Neural cell (in vitro differentiated cells): Measurements from ENCODE around the gene IGF1. TPM values are rescaled to one million over a fixed set of nuclear protein-coding genes. Genes with fewer than 3 reads are reported as not detected.

Experiments used
- H2AFZ ChIP-seq: fragments of 200-600, 300-800 bp; sonication (generic), shearing (Covaris generic); 2 replicates; pipeline ENCODE4 v1.6.0; 2014; ENCODE audit warnings: low read depth, mild to moderate bottlenecking, antibody characterized with exemption, low read length, moderate library complexity
- H3F3A ChIP-seq: fragments of 200-600 bp; shearing (Covaris generic); 2 replicates; pipeline ENCODE4 v1.6.1; 2016; ENCODE audit warnings: mild to moderate bottlenecking, moderate library complexity, mixed read lengths, antibody characterized with exemption, low read length; ENCODE audit not compliant: insufficient read depth, poor library complexity, severe bottlenecking
- H3K27ac ChIP-seq: fragments of 200-600, 300-800 bp; sonication (generic), shearing (Covaris generic); 2 replicates; pipeline ENCODE4 v1.5.1; 2014; ENCODE audit warnings: mild to moderate bottlenecking, low read length, moderate library complexity
- H3K27me3 ChIP-seq: fragments of 300-800, 200-600 bp; sonication (generic), shearing (Covaris generic); 2 replicates; pipeline ENCODE4 v1.6.0; 2014; ENCODE audit warnings: mild to moderate bottlenecking, low read depth, low read length, moderate library complexity; ENCODE audit not compliant: insufficient read depth
- H3K36me3 ChIP-seq: fragments of 300-800, 200-600 bp; sonication (generic), shearing (Covaris generic); 2 replicates; pipeline ENCODE4 v1.5.1; 2014; ENCODE audit warnings: mild to moderate bottlenecking, antibody characterized with exemption, low read length, moderate library complexity; ENCODE audit not compliant: insufficient read depth
- H3K4me2 ChIP-seq: fragments of 300-800, 200-600 bp; sonication (generic), shearing (Covaris generic); 2 replicates; pipeline ENCODE4 v1.6.0; 2014; ENCODE audit warnings: mild to moderate bottlenecking, low read length
- H3K4me3 ChIP-seq: fragments of 300-800, 200-600 bp; sonication (generic), shearing (Covaris generic); 2 replicates; pipeline ENCODE4 v1.5.1; 2014; ENCODE audit warnings: mild to moderate bottlenecking, low read length, moderate library complexity
- H3K79me2 ChIP-seq: fragments of 200-600 bp; shearing (Covaris generic); replicated peaks from 2 replicates; pipeline ENCODE4 v1.6.0; 2014; ENCODE audit warnings: mild to moderate bottlenecking, low read length, moderate library complexity; ENCODE audit not compliant: insufficient read depth
- H3K9ac ChIP-seq: fragments of 300-800, 200-600 bp; sonication (generic), shearing (Covaris generic); 2 replicates; pipeline ENCODE4 v1.6.1; 2016; ENCODE audit warnings: mild to moderate bottlenecking, low read length, mixed read lengths
- H3K9me2 ChIP-seq: fragments of 200-600 bp; shearing (Covaris generic); 2 replicates; pipeline ENCODE4 v1.6.1; 2016; ENCODE audit warnings: mild to moderate bottlenecking, low read length, mixed read lengths; ENCODE audit not compliant: insufficient read depth
- H3K9me3 ChIP-seq: fragments of 200-600, 300-800 bp; sonication (generic), shearing (Covaris generic); 2 replicates; pipeline ENCODE4 v1.6.1; 2016; ENCODE audit warnings: mild to moderate bottlenecking, mixed run types, low read length, moderate library complexity, mixed read lengths
- H4K20me1 ChIP-seq: fragments of 200-600 bp; shearing (Covaris generic); 2 replicates; pipeline ENCODE4 v1.6.1; 2016; ENCODE audit warnings: mild to moderate bottlenecking, mixed run types; ENCODE audit not compliant: insufficient read depth
- CTCF ChIP-seq: fragments of 450-650 bp; IDR thresholded peaks from 2 replicates; pipeline ENCODE4 v1.5.1; 2014; ENCODE audit warnings: antibody characterized with exemption, mild to moderate bottlenecking, moderate library complexity; ENCODE audit not compliant: poor library complexity, severe bottlenecking
- EP300 ChIP-seq: fragments of 450-650 bp; conservative IDR thresholded peaks from 2 replicates; pipeline ENCODE4 v1.6.1; 2014; ENCODE audit warnings: antibody characterized with exemption, mild to moderate bottlenecking, moderate library complexity; ENCODE audit not compliant: poor library complexity, severe bottlenecking
- EZH2 ChIP-seq: fragments of 200-600, 300-800 bp; shearing (Covaris generic), sonication (generic); IDR thresholded peaks from 2 replicates; pipeline ENCODE4 v1.6.1; 2014; ENCODE audit warnings: antibody characterized with exemption, low read length, borderline replicate concordance, mild to moderate bottlenecking; ENCODE audit not compliant: insufficient read depth, poor library complexity, severe bottlenecking
- MXI1 ChIP-seq: fragments of 450-650 bp; conservative IDR thresholded peaks from 2 replicates; pipeline ENCODE4 v1.6.1; 2014; ENCODE audit warnings: antibody characterized with exemption, mild to moderate bottlenecking; ENCODE audit not compliant: poor library complexity, severe bottlenecking
- POLR2AphosphoS5 ChIP-seq: IDR thresholded peaks from 2 replicates; pipeline ENCODE4 v1.6.1; 2012
- RAD21 ChIP-seq: fragments of 450-650 bp; conservative IDR thresholded peaks from 2 replicates; pipeline ENCODE4 v1.6.1; 2014; ENCODE audit warnings: antibody characterized with exemption, mild to moderate bottlenecking, moderate library complexity
- SMC3 ChIP-seq: fragments of 450-650 bp; conservative IDR thresholded peaks from 2 replicates; pipeline ENCODE4 v1.6.1; 2014; ENCODE audit warnings: antibody characterized with exemption, mild to moderate bottlenecking, moderate library complexity; ENCODE audit not compliant: poor library complexity
- TAF1 ChIP-seq: IDR thresholded peaks from 2 replicates; pipeline ENCODE4 v1.6.1; 2012; ENCODE audit warnings: low read depth
- polyA plus RNA-seq: library from polyadenylated mRNA; depleted of rRNA; stranded (reverse); fragments of >200 nt; gene quantifications from 2 replicates; pipeline ENCODE4 v1.2.3, GENCODE V29; 2014
- TF ChIP-seq, protein P1 (sequence below): IDR thresholded peaks from 2 replicates; pipeline ENCODE4 v1.6.1; 2012; ENCODE audit warnings: borderline replicate concordance

The IGF1 gene
- polyA plus RNA-seq, 1 donor from 2014 or later: not detected

- H3K9ac ChIP-seq: no peak overlapping the region
- TF ChIP-seq EZH2 (no peak), RAD21 (no peak), EP300 (no peak), CTCF (no peak), TAF1 (no peak), SMC3 (no peak), MXI1 (no peak), POLR2AphosphoS5 (no peak)
- TF ChIP-seq, protein P1, sequence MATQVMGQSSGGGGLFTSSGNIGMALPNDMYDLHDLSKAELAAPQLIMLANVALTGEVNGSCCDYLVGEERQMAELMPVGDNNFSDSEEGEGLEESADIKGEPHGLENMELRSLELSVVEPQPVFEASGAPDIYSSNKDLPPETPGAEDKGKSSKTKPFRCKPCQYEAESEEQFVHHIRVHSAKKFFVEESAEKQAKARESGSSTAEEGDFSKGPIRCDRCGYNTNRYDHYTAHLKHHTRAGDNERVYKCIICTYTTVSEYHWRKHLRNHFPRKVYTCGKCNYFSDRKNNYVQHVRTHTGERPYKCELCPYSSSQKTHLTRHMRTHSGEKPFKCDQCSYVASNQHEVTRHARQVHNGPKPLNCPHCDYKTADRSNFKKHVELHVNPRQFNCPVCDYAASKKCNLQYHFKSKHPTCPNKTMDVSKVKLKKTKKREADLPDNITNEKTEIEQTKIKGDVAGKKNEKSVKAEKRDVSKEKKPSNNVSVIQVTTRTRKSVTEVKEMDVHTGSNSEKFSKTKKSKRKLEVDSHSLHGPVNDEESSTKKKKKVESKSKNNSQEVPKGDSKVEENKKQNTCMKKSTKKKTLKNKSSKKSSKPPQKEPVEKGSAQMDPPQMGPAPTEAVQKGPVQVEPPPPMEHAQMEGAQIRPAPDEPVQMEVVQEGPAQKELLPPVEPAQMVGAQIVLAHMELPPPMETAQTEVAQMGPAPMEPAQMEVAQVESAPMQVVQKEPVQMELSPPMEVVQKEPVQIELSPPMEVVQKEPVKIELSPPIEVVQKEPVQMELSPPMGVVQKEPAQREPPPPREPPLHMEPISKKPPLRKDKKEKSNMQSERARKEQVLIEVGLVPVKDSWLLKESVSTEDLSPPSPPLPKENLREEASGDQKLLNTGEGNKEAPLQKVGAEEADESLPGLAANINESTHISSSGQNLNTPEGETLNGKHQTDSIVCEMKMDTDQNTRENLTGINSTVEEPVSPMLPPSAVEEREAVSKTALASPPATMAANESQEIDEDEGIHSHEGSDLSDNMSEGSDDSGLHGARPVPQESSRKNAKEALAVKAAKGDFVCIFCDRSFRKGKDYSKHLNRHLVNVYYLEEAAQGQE: no peak
- no peaks in the 10 kb centered on the region for H3K36me3 ChIP-seq
- no peaks in the 10 kb centered on the region for H3K9me2 ChIP-seq
- no peak overlapping the region for H3K4me3 ChIP-seq
- H3K9me3 ChIP-seq: no peaks in the 10 kb centered on the region
- no peaks in the 10 kb centered on the region for H3K27me3 ChIP-seq
- H3K4me2 ChIP-seq: no peak overlapping the region
- H3K79me2 ChIP-seq: no peaks in the 10 kb centered on the region
- H2AFZ ChIP-seq: no peak overlapping the region
- H3F3A ChIP-seq: no peaks in the 10 kb centered on the region
- H4K20me1 ChIP-seq: no peaks in the 10 kb centered on the region
- no peak overlapping the region for H3K27ac ChIP-seq
Measured at GRCh38 chr12:102419094-102419764, 61.1 kb downstream of the IGF1 start.

DNA sequence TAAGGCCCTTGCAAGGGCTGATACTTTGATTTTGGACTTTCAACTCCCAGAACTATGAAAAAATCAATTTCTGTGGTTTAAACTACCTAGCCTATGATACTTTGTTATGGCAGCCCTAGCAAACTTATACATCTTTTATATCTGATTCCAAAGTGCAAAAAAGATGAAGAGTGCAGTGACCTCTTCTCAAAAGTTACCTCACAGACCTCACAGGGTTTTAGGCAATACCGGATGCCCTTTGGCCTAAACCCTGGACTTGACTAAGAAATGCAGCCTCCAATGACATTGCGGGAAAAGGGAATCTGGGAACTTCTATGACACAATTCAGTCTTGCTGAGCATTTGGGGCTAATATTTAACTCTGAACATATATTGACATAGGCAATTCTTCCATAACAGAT, 63.3 kb downstream of the IGF1 start:
- no peak overlapping the region for H3K4me2 ChIP-seq
- H3F3A ChIP-seq: no peaks in the 10 kb centered on the region
- H4K20me1 ChIP-seq: no peaks in the 10 kb centered on the region
- no peaks in the 10 kb centered on the region for H3K27me3 ChIP-seq
- no peaks in the 10 kb centered on the region for H3K36me3 ChIP-seq
- H3K9ac ChIP-seq: no peak overlapping the region
- no peak overlapping the region for H2AFZ ChIP-seq
- H3K79me2 ChIP-seq: no peaks in the 10 kb centered on the region
- TF ChIP-seq TAF1: no peak
- H3K9me3 ChIP-seq: no peaks in the 10 kb centered on the region
- no peaks in the 10 kb centered on the region for H3K9me2 ChIP-seq
- no peak overlapping the region for H3K4me3 ChIP-seq
- H3K27ac ChIP-seq: no peak overlapping the region
